ENCODE measurements around the gene RP2.

GRCh38 chrX:46929439-46930261, 92.8 kb downstream of the RP2 start:
- no peak for TF ChIP-seq CTCF (IDR thresholded peaks at IDR 0.05; ENCODE audit: low read depth, low read length)
- no peak for TF ChIP-seq POLR2A (IDR thresholded peaks at IDR 0.05; ENCODE audit: extremely low read depth, insufficient read length)

All from NB4 (cell line).